Activated CD8-positive, alpha-beta memory T cell treated with anti-CD3 and anti-CD28 coated beads, Interleukin-2, amount 50 U/mL, for 24 hours (primary cell): ENCODE data around the gene CRAMP1.
"Not testable (repeated sequence)": the region's sequence is repeated elsewhere in the genome, so short reads cannot be mapped to it uniquely, and the experiment has no call there.

Source experiments
- DNase-seq: peaks from one replicate; pipeline ENCODE4 v3.0.0-alpha.2; 2020; ENCODE audit errors: extremely low read depth

CRAMP1 gene

GRCh38 chr16:1678500-1679098, 66.4 kb downstream of the CRAMP1 start:
- no peak for DNase-seq

DNA sequence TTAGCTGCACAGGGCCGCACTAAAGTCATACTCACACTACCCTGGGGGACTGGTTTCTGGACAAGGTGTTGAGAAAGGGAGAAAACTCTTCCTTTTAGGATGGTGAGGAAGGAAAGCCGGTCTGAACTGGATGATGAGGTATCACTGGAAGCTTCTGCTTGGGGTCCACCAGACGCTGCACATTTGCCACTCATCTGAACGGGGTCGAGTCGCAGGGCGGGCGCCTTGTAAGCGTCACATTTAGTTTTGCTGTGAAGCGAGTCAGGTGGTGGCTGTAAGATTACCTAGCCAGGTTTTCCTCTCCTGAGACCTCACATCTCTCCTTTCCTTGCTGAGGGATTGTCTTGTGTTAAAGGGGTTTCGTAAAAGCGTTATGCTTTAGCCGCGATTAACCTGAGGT, 68.2 kb downstream of the CRAMP1 start:
- no peak for DNase-seq

DNA sequence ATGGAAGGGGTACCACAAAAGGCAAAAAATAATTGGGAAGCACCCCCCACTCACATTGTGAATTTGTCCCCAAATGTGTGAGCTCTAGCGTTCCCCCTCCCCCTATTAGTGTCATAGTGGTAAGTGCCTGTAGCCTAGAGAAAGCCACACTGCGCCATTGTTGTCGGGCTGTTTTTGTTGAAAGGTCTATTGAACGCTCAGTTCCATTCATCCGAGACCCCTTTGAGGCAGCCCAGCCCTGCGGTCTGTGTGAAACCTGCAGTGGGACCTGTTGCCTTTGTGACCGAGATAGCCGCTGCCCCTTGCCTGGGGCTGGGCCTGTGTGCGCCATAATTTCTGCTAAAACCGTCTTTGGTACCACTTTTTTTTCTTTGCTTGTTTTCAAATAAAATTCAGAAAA, 68.9 kb downstream of the CRAMP1 start:
- DNase-seq, result no peak

DNA sequence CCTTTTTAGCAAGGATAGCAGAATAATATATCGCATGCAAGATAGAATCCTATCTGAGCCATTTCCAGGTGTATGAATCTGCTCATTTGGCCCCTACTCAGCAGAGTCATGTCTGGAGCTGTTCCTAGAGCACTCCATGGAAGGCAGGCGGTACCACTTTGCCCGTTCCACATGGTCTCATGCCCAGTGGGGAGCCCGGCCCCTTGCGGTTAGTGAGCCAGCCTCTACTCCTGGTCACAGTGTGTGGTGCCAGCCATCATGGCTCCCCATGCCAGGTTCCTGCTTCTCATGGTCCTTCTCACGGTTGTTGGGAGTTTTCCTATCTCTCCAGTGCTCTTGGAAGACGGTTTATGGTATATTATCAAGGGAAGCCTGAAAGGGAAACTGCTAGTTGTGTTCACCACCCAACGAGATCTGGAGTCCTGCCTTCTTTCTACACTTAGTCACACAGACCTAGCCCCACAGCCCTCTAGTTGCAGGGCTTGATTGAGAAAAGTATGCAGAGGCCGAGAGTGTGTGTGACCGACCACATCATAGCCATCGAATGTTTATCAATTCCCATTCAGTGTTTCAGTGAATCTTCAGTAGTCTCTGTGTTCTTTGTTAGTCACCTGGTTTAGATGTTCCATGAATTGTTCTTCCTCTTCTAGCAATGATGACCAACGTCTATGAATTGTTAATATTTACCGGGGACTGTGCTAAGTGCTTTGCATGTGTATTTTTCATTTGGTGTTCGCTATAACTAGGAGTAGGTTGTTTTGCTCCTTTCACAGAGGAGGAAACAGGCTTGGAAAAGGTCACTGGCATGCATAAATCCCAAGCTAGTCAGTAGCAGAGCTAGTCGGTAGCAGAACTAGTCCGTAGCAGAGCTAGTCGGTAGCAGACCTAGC, 75.5 kb downstream of the CRAMP1 start:
- DNase-seq, result no peak

- DNase-seq, result no peak
Observed at GRCh38 chr16:1688807-1689560, 76.8 kb downstream of the CRAMP1 start.

DNA sequence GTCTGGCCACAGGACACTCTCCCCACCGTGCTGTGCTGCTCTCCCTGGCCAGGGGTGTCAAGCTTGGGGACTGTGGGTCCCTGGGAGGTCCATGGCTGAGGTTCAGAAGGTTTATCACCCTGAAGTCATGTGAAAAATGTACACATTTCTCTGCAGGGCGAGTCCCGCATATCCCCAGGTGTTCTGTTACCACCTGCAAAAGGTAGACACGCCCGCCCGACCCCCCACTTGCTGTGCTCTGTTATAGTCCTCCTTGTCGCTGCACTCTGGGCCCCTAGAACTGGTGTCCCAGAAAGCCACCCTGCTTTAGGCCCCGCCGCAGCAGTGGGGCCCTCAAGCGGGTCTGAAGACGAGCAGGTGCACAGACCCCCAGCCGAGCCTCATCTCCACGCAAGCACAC, 77.7 kb downstream of the CRAMP1 start:
- DNase-seq, result no peak

- DNase-seq, result no peak
Observed at GRCh38 chr16:1690810-1691209, 78.7 kb downstream of the CRAMP1 start.

DNA sequence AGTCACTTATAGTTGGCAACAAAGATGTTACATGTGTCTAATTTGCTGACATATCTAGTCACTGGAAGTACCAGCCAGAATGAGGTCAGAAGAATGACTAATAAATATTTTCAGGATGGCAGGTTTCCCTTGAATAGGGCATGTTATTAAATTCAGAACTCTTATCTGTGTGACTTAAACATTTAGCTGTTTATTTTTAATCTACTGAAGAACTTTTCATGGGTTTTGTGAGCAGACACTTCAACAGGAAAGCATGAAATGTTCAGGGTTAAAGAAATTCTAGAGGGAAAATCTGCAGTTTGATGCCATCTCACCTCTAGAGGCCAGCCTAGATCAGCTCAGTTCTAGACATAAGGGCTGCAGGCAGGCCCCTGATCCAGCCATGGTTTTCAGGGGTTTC, 79.1 kb downstream of the CRAMP1 start:
- DNase-seq, result no peak

DNA sequence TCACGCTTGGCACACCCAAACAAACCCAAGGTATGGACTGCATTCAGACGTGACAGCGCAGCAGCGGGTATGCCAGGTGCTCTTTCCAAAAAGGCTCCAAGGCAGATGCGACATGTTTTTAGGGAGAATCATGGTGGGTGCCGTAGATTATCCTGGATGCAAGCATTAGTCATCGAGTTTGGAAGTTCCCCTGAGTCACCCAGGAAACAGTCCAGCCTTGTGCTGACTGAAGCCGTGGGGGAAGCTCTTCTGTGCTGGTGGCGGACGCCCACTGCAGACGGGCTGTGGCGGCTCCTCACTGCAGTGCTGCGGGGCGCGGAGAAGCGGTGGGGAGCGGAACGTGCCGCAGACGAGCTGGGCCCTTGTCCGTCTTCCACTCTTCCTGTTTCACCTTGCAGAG, 79.8 kb downstream of the CRAMP1 start:
- DNase-seq, result no peak

DNA sequence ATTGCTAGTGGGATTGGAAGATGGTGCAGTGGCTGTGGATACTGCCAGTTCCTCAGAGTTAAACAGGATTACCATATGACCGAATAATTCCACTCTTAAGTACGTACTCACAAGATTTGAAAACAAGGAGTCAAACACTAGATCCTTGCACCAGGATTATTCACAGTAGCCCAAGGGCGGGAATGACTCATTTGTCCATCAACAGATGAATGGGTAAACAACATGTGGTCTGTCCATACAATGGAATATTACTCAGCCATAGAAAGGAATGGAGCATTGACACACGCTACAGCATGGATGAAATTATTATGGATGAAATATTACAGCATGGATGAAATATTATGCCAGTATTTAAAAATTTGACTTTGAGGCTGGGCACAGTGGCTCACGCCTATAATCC, 84.7 kb downstream of the CRAMP1 start:
- no peak for DNase-seq

DNA sequence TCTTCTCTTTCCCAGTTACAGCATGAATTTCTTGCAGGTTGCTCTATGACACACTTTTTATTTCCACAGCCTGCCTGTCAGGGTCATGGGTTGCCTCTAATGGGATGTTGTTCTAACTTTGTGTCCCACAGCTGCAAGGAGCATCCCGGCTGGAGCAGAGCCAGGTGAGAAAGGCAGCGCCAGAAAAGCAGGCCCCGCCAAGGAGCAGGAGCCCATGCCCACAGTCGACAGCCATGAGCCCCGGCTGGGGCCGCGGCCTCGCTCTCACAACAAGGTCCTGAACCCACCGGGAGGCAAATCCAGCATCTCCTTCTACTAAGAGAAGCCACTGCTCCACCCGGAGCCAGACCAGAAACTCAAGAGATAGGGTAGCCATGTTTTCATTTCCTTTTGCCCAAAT, 86.5 kb downstream of the CRAMP1 start:
- no peak for DNase-seq

DNA sequence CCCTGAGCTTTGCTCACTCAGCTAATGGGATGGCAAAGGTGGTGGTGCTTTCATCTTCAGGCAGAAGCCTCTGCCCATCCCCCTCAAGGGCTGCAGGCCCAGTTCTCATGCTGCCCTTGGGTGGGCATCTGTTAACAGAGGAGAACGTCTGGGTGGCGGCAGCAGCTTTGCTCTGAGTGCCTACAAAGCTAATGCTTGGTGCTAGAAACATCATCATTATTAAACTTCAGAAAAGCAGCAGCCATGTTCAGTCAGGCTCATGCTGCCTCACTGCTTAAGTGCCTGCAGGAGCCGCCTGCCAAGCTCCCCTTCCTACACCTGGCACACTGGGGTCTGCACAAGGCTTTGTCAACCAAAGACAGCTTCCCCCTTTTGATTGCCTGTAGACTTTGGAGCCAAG, 88.1 kb downstream of the CRAMP1 start:
- DNase-seq, result no peak

- DNase-seq, result no peak
Observed at GRCh38 chr16:1701216-1701878, 89.2 kb downstream of the CRAMP1 start.

DNA sequence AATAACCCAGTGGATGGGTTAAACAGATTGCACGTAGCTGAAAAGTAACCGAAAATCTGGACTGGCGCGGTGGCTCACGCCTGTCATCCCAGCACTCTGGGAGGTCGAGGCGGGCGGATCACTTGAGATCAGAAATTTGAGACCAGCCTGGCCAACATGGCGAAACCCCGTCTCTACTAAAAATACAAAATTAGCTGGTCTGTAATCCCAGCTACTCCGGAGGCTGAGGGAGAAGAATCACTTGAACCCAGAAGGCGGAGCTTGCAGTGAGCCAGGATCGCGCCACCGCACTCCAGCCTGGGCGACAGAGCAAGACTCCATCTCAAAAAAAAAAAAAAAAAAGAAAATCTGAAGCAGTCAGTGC, 93.1 kb downstream of the CRAMP1 start:
- DNase-seq, result not testable (repeated sequence)

GRCh38 chr16:1705688-1706385, 93.7 kb downstream of the CRAMP1 start, which contains the start of gene MAPK8IP3:
MAPK8IP3 (plus strand) TSS chr16:1706195; CDS start chr16:1706340, 145 bp downstream.
- peak; percentile 63 for DNase-seq

DNA sequence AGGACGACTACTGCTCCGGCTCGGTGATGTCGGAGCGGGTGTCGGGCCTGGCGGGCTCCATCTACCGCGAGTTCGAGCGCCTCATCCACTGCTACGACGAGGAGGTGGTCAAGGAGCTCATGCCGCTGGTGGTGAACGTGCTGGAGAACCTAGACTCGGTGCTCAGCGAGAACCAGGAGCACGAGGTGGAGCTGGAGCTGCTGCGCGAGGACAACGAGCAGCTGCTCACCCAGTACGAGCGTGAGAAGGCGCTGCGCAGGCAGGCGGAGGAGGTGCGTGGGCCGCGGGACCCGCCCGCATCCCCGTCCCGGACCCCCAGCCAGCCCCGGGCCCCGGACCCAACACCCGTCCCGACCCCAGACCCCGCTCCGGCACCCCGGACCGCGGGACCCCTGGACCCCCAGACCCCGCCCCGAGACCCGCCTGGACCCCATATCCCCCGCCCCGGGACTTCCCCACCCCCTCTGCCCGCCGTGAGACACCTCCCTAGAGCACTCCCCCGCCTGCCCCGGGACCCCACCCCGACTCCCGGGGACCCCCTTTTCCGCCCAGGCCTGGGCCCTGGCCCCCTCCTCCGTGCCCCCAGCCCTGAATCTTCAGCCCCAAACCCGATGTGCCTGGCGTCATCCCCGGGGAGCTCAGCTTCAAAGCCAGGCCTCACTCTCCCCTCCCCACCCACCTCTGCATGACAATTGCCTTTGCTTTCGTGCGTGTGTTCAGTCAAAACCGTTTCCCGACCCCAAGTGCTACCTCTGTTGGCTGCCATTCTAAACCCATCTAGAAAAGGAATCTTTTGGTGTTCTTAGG, 94.4 kb downstream of the CRAMP1 start:
- no peak for DNase-seq

DNA sequence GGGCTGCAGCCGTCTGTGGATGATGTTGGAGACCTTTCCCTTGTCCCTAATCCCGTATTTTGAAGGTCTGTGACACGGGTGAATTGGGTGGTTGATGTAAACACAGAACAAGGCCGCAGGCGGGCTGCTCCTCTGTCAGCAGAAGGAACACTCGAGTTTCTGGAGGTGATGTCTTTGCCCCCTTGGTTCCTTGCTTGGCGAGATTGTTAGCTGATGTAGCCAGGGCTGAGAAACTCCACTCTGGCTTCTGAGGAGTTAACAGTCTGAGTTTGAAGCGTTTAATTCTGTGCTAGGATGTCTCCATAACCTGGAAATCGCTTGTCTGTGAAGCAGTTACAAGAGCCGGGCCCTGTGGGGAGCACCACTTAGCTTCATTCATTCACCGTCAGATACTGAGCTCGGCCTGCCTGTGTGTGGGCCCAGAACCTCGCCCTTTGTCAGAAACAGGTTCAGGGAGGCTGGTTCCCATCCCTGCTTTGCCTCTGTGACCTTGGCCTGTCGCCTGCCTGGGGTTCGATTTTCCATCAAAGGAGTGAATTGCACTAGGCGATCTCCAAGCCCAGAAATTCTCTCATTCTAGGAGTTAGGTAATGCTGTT, 95.1 kb downstream of the CRAMP1 start:
- DNase-seq, result no peak

DNA sequence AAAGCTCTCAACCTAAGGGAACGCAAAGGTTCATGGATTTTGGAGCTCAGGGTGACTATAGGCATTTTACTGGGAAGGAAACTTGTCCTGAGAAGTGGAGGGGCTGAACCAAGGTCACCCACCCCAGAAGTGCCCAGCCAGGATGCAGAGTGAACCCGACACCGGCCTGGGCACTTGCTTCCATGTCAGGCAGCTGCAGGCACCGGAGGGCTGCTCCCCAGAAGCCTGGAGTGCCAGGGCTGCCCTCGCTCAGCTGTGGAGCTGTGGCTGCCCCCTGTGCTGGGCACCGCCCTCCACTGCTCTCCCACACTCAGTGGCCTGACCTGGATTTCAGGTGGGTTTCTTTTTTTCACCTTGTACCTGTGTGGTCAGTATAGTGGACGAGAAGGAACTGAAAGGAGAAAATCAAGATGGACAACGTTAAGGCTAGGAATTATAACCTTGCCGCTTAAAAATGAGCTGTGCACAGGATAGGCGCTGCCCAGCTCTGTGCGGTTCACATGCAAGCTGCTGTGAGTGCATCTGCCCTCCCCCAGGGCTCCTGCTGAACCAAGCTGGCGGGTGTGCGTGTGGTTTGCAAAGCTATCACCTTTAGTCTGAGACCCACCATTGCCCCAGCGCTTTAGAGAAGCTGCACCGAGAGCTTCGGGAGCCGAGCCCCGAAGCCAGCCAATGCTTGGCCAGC, 96.1 kb downstream of the CRAMP1 start:
- no peak for DNase-seq

DNA sequence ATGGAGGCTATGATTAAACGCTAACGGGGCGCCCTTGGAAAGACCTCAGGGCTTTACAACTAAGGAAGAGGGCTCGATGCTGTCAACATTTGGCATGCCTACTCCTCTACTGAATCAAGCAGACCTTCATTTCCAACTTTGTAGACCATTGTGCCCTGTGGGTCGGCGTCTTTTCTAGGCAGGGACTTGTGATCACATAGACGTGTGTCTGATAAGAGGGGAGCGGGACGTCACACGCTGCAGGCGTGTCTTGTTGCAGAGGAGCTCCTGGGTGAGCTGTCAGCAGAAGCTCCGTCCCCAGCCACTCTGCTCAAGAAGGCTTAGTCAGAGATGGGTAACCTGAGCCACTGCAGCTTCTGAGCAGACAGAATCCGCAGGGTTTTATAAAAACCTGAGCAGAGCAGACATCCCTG, 96.6 kb downstream of the CRAMP1 start:
- DNase-seq, result no peak

GRCh38 chr16:1709356-1709755, 97.2 kb downstream of the CRAMP1 start:
- DNase-seq, result no peak
